TTC549 (cell line): Measurements from ENCODE around the gene BLOC1S4.
"Not testable (repeated sequence)": the region's sequence is repeated elsewhere in the genome, so short reads cannot be mapped to it uniquely, and the experiment has no call there.

Experiments
- FAIRE-seq: peaks from 2 replicates; lab custom pipeline; 2012; peaks lifted over from hg19 to GRCh38; lab: Jason Lieb, UNC

The BLOC1S4 gene

GRCh38 chr4:6716018-6716911 is at the start of gene BLOC1S4:
Gene BLOC1S4 (plus strand): TSS chr4:6716174. CDS start chr4:6716210, 36 bp downstream.
- no peak for FAIRE-seq

- no peak for FAIRE-seq
Observed at GRCh38 chr4:6668391-6668790, 47.6 kb upstream of the BLOC1S4 start.

- no peak for FAIRE-seq
Observed at GRCh38 chr4:6671648-6672047, 44.3 kb upstream of the BLOC1S4 start.

- no peak for FAIRE-seq
Observed at GRCh38 chr4:6672131-6672530, 43.8 kb upstream of the BLOC1S4 start.

GRCh38 chr4:6672541-6673190 is 43.3 kb upstream of the BLOC1S4 start:
- not testable (repeated sequence) for FAIRE-seq

GRCh38 chr4:6673191-6673659 is 42.7 kb upstream of the BLOC1S4 start:
- FAIRE-seq: peak; percentile 22

- FAIRE-seq: no peak
Observed at GRCh38 chr4:6673660-6674499, 42.1 kb upstream of the BLOC1S4 start.

- no peak for FAIRE-seq
Observed at GRCh38 chr4:6674500-6675149, 41.3 kb upstream of the BLOC1S4 start.

- FAIRE-seq: no peak
Observed at GRCh38 chr4:6676722-6677558, 39.0 kb upstream of the BLOC1S4 start.

GRCh38 chr4:6680372-6681034 is 35.5 kb upstream of the BLOC1S4 start:
- no peak for FAIRE-seq

GRCh38 chr4:6681191-6681590 is 34.8 kb upstream of the BLOC1S4 start:
- FAIRE-seq: no peak

GRCh38 chr4:6682862-6683590 is 32.9 kb upstream of the BLOC1S4 start:
- FAIRE-seq: no peak

- no peak for FAIRE-seq
Observed at GRCh38 chr4:6684656-6685055, 31.3 kb upstream of the BLOC1S4 start.

- no peak for FAIRE-seq
Observed at GRCh38 chr4:6686104-6686787, 29.7 kb upstream of the BLOC1S4 start.

GRCh38 chr4:6687947-6688878 is 27.8 kb upstream of the BLOC1S4 start:
- no peak for FAIRE-seq

- FAIRE-seq: no peak
Observed at GRCh38 chr4:6688879-6689505, 27.0 kb upstream of the BLOC1S4 start.

- FAIRE-seq: no peak
Observed at GRCh38 chr4:6689506-6689960, 26.4 kb upstream of the BLOC1S4 start.
